Cardiac fibroblast (primary cell): ENCODE results near the gene CCDC12.

Source experiments
- DNase-seq, 2 donors: peaks; one replicate each; pipeline versions ENCODE4 v3.0.0 to v3.0.0-alpha.2; 2010; ENCODE audit warnings: low read depth in 2 of 2
- H3K4me3 ChIP-seq, 2 donors: replicated peaks in 1 of 2; 1 replicate in 1 of 2; 2 replicates in 1 of 2; pipeline ENCODE4 v1.5.1; 2011; ENCODE audit warnings: low read depth in 2 of 2, low read length in 2 of 2, mild to moderate bottlenecking in 2 of 2, moderate library complexity in 1 of 2
- TF ChIP-seq, protein P1 (sequence below): IDR thresholded peaks from one replicate; pipeline ENCODE4 v1.5.1; 2011; ENCODE audit warnings: low read depth, mild to moderate bottlenecking, low read length, inconsistent platforms

Gene CCDC12

DNA sequence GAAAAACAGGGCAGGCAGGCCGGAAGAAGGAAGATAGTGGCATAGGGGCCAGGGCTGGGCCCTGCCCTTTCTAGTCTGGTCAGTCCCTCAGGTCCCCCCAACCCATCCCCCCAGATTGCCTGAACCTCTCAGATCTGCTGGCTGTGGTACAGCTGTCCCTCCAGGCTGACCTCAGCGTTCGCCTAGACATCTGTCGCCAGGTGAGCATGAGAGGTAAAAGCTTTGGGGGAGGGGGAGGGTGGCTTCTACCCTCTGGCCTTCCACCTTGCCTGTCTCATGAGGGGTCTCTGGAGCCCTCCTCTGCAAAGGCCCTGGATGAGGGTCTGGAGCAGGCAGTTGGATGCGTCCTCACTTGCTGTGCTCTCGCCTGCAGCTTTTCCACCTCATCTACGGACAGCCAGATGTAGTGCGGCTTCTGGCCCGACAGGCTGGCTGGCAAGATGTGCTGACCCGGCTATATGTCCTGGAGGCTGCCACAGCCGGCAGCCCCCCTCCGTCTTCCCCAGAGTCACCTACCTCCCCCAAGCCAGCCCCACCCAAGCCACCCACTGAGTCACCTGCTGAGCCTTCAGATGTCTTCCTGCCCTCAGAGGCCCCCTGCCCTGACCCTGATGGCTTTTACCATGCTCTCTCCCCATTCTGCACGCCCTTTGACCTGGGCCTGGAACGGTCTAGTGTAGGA, 23.1 kb upstream of the CCDC12 start:
- DNase-seq, result no peak
- TF ChIP-seq, protein P1, sequence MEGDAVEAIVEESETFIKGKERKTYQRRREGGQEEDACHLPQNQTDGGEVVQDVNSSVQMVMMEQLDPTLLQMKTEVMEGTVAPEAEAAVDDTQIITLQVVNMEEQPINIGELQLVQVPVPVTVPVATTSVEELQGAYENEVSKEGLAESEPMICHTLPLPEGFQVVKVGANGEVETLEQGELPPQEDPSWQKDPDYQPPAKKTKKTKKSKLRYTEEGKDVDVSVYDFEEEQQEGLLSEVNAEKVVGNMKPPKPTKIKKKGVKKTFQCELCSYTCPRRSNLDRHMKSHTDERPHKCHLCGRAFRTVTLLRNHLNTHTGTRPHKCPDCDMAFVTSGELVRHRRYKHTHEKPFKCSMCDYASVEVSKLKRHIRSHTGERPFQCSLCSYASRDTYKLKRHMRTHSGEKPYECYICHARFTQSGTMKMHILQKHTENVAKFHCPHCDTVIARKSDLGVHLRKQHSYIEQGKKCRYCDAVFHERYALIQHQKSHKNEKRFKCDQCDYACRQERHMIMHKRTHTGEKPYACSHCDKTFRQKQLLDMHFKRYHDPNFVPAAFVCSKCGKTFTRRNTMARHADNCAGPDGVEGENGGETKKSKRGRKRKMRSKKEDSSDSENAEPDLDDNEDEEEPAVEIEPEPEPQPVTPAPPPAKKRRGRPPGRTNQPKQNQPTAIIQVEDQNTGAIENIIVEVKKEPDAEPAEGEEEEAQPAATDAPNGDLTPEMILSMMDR, result no peak
- no peak overlapping the region for H3K4me3 ChIP-seq

DNA sequence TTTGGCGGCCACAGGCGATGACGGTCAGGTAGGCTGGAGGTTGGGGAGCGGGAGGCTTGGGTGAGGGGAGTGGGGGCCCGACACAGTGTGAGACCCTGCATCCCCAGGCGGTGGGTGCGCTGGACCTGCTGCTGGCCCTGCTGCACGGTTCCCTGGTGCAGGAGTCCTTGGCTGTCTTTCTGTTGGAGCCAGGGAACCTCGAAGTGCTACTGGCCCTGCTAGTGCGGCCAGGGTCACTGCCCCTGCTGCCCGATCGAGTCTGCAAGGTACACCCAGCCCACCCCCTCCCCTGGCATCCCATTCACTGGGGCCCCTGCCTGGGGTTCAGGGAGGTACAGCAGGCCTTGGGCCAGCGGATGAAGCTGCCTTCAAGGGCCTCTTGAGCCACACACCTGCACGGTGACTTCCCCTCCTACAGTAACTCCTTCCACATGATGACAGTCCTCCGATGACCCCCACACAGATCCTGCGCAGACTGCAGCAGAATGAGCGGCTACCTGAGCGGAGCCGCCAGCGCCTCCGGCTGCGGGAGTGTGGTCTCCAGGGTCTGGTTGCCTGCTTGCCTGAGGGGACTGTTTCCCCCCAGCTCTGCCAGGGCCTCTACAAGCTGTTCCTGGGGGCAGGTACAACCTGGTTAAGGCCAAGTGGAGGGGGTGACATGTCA, 22.4 kb upstream of the CCDC12 start:
- H3K4me3 ChIP-seq, result no peak overlapping the region
- TF ChIP-seq, protein P1, result no peak
- DNase-seq, result no peak

DNA sequence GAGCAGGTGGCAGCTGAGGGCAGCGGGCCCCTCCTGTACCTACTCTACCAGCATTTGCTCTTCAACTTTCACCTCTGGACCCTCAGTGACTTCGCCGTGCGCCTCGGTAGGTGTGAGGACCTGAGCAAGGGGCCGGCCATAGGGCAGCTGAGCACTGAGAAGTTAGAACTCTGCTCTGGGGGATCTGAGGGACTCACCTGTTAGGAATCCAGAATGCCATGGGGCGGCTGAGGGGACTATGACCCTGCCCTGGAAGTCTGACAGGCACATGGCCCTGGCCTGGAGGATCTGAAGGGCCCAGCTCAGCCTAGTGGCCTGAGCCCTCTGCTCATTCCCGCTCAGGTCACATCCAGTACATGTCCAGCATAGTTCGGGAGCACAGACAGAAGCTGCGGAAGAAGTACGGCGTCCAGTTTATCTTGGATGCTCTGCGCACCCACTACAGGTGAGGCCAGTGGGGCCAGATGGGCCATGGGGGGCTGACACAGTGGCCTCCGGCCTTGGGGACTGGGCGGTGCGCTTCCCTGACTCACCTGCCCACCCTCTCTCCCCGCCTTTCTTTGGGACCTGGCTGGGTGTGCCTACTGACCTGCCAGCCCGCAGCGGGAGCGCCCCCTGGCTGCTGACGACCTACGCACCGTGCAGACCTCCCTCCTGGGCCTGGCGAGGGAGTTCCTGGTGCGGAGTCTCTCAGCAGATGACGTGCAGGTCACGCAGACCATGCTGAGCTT, 21.7 kb upstream of the CCDC12 start:
- peak; percentile 49 to 62 for DNase-seq
- H3K4me3 ChIP-seq, result no peak overlapping the region
- TF ChIP-seq, protein P1, result peak; percentile 86

DNA sequence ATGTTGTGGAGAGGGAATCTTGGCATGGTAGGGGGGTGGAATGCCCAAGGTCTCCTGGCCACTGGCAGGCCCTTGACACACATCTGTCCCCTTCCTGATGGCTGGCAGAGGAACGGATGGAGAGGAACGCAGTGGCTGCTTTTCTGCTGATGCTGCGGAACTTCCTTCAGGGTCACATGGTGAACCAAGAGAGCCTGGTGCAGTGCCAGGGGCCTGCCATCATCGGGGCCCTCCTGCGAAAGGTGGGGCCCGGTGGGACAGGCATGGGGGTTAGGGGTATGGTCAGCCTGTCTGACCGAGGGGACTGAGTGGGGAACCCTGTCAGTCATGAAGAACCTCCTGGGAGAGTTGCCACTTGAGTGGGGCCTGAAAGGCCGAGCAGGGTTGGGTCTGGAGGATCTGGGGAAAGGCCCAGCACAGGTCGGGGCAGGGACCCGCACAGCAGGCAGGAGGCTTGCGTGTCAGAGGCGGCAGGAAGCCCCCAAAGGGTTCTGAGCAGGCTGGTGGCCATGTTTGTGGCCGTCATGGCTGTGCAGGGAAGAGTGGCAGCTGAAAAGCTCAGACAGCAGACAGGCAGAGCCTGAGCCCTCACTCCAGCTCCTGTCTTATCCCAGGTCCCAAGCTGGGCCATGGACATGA, 21.0 kb upstream of the CCDC12 start:
- no peak overlapping the region for H3K4me3 ChIP-seq

DNA sequence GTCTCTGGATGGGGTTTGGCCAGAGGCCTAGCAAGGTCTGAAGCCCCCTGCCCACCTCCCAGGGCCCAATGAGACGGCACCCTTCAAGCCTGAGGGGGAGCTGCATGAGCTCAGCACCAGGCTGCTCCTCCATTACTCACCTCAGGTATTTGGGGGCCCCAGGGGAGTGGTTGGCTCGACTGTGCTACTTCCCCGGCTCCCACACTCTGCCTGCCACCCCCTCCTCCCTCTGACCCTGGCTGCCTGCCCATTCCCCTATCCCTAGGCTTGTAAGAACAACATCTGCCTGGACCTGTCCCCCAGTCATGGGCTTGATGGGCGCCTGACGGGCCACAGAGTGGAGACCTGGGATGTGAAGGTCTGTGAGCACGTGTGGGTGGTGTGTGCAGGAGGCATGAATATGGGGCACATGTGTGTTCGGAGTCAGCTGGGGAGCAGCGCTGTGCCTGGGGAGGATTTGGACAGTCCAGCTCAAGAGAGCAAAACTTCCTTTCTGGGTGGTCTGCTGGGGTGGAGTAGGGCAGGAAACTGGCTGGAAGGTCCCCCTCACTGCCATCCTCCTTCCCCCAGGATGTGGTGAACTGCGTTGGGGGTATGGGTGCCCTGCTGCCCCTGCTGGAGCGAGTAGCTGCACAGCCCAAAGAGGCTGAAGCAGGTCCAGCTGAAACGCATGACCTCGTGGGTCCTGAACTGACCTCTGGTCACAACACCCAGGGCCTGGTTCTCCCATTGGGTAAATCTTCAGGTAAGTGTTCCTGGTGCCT, 20.3 kb upstream of the CCDC12 start:
- no peak for DNase-seq
- TF ChIP-seq, protein P1, result no peak
- H3K4me3 ChIP-seq, result no peak overlapping the region

More for the DNA sequence above, 21.0 kb upstream of the CCDC12 start:
- DNase-seq, result no peak
- TF ChIP-seq, protein P1, result no peak
